KMS-11 (cell line): ENCODE results near the gene GMNN.
A peak's percentile ranks its signal among the peaks of the same experiment; 100 is the strongest.
"Not testable (repeated sequence)": the region's sequence is repeated elsewhere in the genome, so short reads cannot be mapped to it uniquely, and the experiment has no call there.

Source experiments
- H2AFZ ChIP-seq: fragments of 200-600 bp; sonication (generic); 2 replicates; pipeline ENCODE4 v1.6.1; 2016; ENCODE audit warnings: antibody characterized with exemption, mixed run types, low read depth
- H3K27ac ChIP-seq: fragments of 200-600 bp; sonication (generic); 2 replicates; pipeline ENCODE4 v1.6.1; 2016; ENCODE audit warnings: mild to moderate bottlenecking, mixed run types
- H3K27me3 ChIP-seq: fragments of 200-600 bp; sonication (generic); 2 replicates; pipeline ENCODE4 v1.6.1; 2017; ENCODE audit warnings: mild to moderate bottlenecking, low read depth, mixed run types, moderate library complexity; ENCODE audit not compliant: insufficient read depth
- H3K36me3 ChIP-seq: fragments of 200-600 bp; sonication (generic); 2 replicates; pipeline ENCODE4 v1.6.1; 2017; ENCODE audit warnings: mild to moderate bottlenecking, mixed run types; ENCODE audit not compliant: insufficient read depth
- H3K4me1 ChIP-seq: fragments of 200-600 bp; sonication (generic); 2 replicates; pipeline ENCODE4 v1.6.1; 2016; ENCODE audit warnings: mild to moderate bottlenecking, low read depth, mixed run types; ENCODE audit not compliant: poor library complexity, severe bottlenecking
- H3K4me2 ChIP-seq: fragments of 200-600 bp; sonication (generic); 2 replicates; pipeline ENCODE4 v1.7.0; 2016; ENCODE audit warnings: mild to moderate bottlenecking, mixed run types
- H3K4me3 ChIP-seq: fragments of 200-600 bp; sonication (generic); IDR thresholded peaks from 2 replicates; pipeline ENCODE4 v1.6.1; 2017; ENCODE audit warnings: low read depth, low read length, mixed read lengths; ENCODE audit not compliant: insufficient read depth
- H3K79me2 ChIP-seq: fragments of 200-600 bp; sonication (generic); 2 replicates; pipeline ENCODE4 v1.6.1; 2016; ENCODE audit warnings: low read depth, mixed run types; ENCODE audit not compliant: insufficient read depth
- H3K9ac ChIP-seq: fragments of 200-600 bp; sonication (generic); 2 replicates; pipeline ENCODE4 v1.6.1; 2016; ENCODE audit warnings: mild to moderate bottlenecking, mixed run types
- H4K20me1 ChIP-seq: fragments of 200-600 bp; sonication (generic); 2 replicates; pipeline ENCODE4 v1.6.1; 2016; ENCODE audit warnings: mild to moderate bottlenecking, mixed run types; ENCODE audit not compliant: insufficient read depth
- CTCF ChIP-seq: fragments of 200-600 bp; sonication (generic); conservative IDR thresholded peaks from 2 replicates; pipeline ENCODE4 v1.6.1; 2017; ENCODE audit warnings: low read depth, mild to moderate bottlenecking, antibody characterized with exemption, low read length, moderate library complexity, mixed read lengths

Gene GMNN

GRCh38 chr6:24774696-24775519, at the start of gene GMNN:
Gene GMNN, plus strand, starts transcription at chr6:24774937. Its CDS starts 2,310 bp downstream, at chr6:24777247.
- Histone ChIP-seq H2AFZ (peak within 1 kb of the TSS; percentile 88), H3K4me3 (no peak within 1 kb of the TSS), H3K4me1 (peaks cover 36% of the 10 kb centered on the region), H3K4me2 (peak within 1 kb of the TSS; percentile 89), H3K36me3 (peaks cover 12% of the 10 kb centered on the region; the same call in 1 of the 2 replicates), H3K79me2 (peaks cover 44% of the 10 kb centered on the region), H3K27ac (peak within 1 kb of the TSS; percentile 98), H4K20me1 (peaks cover 18% of the 10 kb centered on the region; the same call in 1 of the 2 replicates), H3K9ac (peak within 1 kb of the TSS; percentile 91), H3K27me3 (no peaks in the 10 kb centered on the region)
- TF ChIP-seq CTCF, result no peak

- not testable (repeated sequence) for H3K27me3 ChIP-seq, H2AFZ ChIP-seq, H4K20me1 ChIP-seq, H3K79me2 ChIP-seq, H3K36me3 ChIP-seq, H3K27ac ChIP-seq, H3K4me2 ChIP-seq, H3K9ac ChIP-seq, H3K4me1 ChIP-seq, H3K4me3 ChIP-seq
Measured at GRCh38 chr6:24730653-24731052, 44.1 kb upstream of the GMNN start.

- not testable (repeated sequence) for H3K36me3 ChIP-seq, H3K4me3 ChIP-seq, H3K4me2 ChIP-seq, H3K9ac ChIP-seq, H3K4me1 ChIP-seq, H2AFZ ChIP-seq, H4K20me1 ChIP-seq, H3K79me2 ChIP-seq, H3K27me3 ChIP-seq, H3K27ac ChIP-seq
Measured at GRCh38 chr6:24731456-24732134, 43.1 kb upstream of the GMNN start.

GRCh38 chr6:24734166-24734565, 40.6 kb upstream of the GMNN start:
- Histone ChIP-seq H3K4me1 (no peaks in the 10 kb centered on the region), H3K36me3 (no peaks in the 10 kb centered on the region), H3K9ac (no peak overlapping the region), H4K20me1 (no peaks in the 10 kb centered on the region), H3K27me3 (no peaks in the 10 kb centered on the region), H2AFZ (no peak overlapping the region), H3K4me2 (no peak overlapping the region), H3K79me2 (no peaks in the 10 kb centered on the region), H3K4me3 (no peak overlapping the region), H3K27ac (no peak overlapping the region)
- no peak for TF ChIP-seq CTCF

- not testable (repeated sequence) for H3K4me2 ChIP-seq, H3K4me3 ChIP-seq, H4K20me1 ChIP-seq, H3K27me3 ChIP-seq, H3K36me3 ChIP-seq, H3K4me1 ChIP-seq, H3K79me2 ChIP-seq, H3K9ac ChIP-seq, H3K27ac ChIP-seq, H2AFZ ChIP-seq
Measured at GRCh38 chr6:24734710-24735109, 40.0 kb upstream of the GMNN start.
